Measurements from ENCODE around the gene SEMA5B.

The SEMA5B gene

GRCh38 chr3:122994954-122995353, 32.6 kb downstream of the SEMA5B start:
- DNase-seq (ENCODE audit: low read depth in 2 of 2): no peak

DNA sequence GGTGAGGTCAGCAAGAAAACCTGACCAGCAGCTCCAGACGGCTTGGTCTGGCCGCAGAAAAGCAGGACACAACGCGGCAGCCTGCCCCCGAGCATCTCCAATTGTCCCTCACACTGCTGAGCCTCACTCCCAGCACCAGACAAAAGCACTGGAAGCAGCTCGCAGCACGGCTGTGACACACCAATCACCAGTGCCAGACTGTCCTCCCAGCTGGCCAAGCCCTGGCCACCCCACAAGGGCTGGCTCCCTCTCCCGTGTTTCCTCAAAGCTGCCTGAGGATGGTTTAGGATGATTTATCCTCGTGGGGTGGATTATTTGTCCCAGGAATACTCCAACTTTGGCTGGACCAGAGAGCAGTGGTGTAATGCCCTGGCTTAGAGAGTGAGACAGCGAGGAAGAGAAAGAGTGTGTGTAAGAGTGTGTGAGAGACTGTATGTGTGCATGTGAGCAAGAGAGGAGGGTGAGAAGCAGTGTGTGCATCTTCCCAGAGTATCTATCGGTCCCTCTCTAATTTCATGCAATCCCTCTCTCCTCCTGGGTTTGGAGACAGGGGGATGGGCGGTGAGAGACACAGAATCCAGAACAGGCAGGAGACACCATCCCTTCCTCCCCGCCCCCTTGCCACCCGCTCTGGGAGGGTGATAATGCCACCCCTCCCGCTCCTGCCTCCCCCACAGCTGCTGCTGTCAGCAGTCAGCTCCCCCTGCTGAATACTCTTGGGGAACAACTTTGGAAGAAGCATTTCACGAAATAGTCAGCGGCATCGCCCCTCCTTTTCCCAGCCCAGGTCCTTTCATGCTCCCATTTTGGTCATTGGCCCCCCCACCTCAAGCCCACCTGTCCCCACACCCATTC, 34.2 kb downstream of the SEMA5B start:
- DNase-seq (ENCODE audit: low read depth in 2 of 2): no peak

GRCh38 chr3:122992676-122993075, 34.9 kb downstream of the SEMA5B start:
- DNase-seq (ENCODE audit: low read depth in 2 of 2): no peak

GRCh38 chr3:122992133-122992532, 35.4 kb downstream of the SEMA5B start:
- DNase-seq (ENCODE audit: low read depth in 2 of 2): no peak

DNA sequence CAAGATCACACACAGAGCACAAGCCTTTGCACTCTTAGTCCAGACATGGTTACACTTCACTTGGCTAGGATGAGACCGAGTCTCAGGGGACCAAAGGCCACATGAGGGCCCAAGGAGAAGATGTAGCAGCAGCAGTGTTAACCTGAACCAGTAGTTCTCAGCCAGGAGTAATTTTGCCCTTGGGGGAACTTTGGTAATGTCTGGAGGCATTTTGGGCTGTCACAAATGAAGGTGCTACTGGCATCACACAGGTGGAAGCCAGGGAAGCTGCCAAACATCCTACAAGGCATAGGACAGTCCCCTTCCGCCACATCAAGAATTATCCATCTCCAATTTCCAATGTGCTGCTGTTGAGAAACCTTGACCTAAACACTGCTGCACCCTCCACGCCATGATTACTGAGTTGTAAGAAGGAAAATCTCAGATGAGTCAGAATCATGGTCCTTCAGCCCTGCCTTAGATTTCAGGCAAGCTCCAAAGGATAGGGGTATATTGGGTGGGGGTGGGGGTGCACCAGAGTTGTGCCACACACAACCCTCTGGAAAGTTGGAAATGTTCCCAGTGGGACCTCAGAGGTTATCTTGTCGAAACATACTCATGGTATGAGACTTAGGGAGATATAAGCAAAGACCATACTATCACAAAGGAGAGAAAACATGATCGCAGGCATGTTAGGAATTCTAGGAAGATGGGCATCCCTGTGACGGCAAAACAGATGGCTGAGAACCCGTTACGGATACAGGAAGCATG, 36.2 kb downstream of the SEMA5B start:
- no peak for DNase-seq (ENCODE audit: low read depth in 2 of 2)

GRCh38 chr3:122989856-122990575, 37.5 kb downstream of the SEMA5B start:
- no peak for DNase-seq (ENCODE audit: low read depth in 2 of 2)

GRCh38 chr3:122988508-122988907, 39.1 kb downstream of the SEMA5B start:
- DNase-seq (ENCODE audit: low read depth in 2 of 2): no peak

DNA sequence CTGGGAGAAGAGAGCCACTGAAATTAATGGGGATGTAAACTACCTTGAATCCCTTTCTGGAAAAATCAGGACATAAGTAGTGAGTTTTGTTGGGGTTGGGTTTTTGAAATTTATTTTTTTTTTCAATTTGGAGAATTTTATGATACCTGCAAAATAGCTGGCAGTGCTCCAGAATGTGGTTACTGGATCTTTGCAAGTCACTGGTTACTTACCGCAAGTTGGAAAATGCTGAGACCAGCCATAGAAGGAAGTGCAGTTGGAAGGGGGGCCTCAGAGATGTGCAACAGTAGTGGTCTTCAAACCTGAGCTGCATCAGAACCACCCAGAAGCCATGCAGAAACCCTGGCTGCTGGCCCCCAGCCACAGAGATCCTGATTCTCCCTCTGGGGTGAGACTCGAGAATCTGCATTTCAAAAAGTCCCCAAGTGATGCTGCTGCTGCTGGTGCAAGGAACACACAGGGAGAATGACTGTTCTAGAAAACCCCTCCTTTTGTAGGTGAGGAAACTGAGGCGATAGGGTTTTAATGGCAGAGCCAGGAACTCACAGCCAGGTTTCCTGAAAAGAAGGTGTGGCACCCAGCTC, 39.7 kb downstream of the SEMA5B start:
- DNase-seq (ENCODE audit: low read depth in 2 of 2): no peak

DNA sequence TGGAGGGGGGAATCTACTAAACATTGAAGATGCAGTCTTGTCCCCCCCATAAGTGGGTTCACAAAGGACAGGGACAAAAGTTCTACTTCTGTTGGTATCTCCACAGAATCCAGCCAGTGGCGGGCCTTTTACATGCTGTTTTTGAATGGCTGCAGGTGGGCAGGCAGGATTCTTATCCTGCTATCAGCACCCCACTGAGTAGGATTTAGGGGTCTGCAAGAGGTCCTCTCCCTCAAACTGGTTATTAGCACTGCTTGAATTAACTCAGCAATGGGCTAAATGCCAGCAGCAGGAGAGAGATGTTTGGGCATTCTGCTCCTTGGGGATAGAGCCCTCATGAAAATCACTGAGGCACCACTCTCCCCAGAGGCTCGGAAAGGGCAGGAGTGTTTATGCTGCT, 40.3 kb downstream of the SEMA5B start:
- DNase-seq (ENCODE audit: low read depth in 2 of 2): no peak

- DNase-seq (ENCODE audit: low read depth in 2 of 2): no peak
Measured at GRCh38 chr3:122986693-122987179, 40.8 kb downstream of the SEMA5B start.

- no peak for DNase-seq (ENCODE audit: low read depth in 2 of 2)
Measured at GRCh38 chr3:122985539-122985938, 42.0 kb downstream of the SEMA5B start.

GRCh38 chr3:122984650-122985049, 42.9 kb downstream of the SEMA5B start:
- no peak for DNase-seq (ENCODE audit: low read depth in 2 of 2)

DNA sequence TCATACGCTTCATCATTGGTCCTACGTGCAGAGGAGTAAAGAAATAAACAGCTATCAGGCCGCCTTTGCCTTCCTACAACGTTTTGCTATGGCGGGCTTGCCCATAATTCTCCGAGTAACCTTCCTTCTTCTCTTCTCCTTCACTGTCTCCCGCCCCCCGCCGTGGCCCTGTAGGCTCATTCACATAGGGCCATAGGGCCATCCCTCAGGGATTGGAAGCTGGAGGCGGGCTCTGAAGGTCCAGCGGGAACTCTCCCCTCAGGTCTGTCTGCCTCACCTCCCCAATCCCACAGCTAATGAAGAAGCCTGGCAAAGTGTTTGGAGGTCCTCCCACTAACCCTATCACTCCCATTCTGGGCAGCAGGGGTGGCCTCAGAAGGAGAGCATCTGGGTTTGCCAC, 43.6 kb downstream of the SEMA5B start:
- no peak for DNase-seq (ENCODE audit: low read depth in 2 of 2)

DNA sequence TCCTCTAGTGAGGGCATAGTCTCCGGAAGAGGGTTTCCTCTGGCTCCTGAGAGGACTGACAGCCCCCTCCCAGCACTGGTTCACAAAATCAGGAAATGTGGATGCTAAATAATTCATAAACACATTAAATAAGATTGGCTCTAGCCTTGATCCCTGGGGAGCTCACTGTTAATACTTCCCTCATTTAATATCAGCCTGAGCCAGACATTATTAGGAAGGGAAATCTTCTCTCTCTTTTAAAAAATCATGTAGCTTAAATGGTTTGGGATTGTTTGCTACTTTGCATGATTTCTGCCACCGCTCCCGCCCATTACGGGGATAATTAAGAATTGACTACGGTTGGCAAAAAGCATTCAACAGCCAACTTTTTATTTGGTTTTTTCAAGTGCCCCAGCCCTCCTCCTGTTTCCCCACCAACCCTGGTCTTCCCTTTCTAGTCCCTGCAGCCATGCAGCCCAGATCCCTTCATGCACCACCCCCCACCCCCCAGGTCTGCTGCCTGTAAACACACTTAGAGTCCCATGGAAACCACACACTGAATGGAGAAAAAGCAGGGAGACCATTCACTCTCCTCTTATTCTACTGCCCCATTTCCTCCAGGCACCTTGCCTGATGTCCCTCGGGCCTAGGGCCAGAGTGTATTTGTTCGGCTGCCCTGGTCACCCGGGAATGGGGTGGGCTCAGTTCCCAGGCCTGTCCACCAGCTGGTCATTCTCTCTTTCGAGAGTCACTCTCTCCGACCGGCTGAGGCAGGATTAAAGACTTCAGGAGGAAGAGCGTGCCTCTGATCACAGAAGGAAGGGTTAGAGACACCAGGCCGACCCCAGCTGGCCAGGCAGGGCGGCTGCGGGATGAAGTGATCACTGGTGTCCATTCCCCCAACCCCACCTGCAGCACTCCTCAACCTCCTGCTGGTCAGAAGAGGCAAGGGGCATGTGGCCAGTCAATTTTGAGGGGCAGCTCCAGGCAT, 45.1 kb downstream of the SEMA5B start:
- no peak for DNase-seq (ENCODE audit: low read depth in 2 of 2)

DNA sequence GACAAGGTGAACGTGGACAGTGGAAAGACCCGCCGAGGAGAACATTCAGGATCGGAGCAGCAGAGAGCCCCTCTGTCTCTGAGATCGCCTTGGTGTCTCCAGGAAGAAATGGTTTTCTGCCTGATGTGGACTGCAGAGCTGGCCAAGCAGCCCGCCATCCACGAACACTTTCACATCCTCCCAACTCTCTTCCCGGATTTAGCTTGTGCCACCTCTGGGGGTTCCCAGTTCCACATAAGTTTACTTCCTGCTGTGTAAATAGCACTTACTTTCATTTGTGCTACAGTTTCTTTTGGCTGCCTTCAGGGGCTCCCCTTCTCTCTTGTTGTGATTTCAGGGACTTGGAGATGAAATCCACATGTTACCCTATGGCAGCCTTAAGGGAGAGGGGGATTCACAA, 48.4 kb downstream of the SEMA5B start:
- DNase-seq (ENCODE audit: low read depth in 2 of 2): no peak

- DNase-seq (ENCODE audit: low read depth in 2 of 2): no peak
Measured at GRCh38 chr3:122978569-122978968, 49.0 kb downstream of the SEMA5B start.

GRCh38 chr3:122977746-122978466, 49.7 kb downstream of the SEMA5B start:
- no peak for DNase-seq (ENCODE audit: low read depth in 2 of 2)

- no peak for DNase-seq (ENCODE audit: low read depth in 2 of 2)
Measured at GRCh38 chr3:122975924-122976293, 51.7 kb downstream of the SEMA5B start.

DNA sequence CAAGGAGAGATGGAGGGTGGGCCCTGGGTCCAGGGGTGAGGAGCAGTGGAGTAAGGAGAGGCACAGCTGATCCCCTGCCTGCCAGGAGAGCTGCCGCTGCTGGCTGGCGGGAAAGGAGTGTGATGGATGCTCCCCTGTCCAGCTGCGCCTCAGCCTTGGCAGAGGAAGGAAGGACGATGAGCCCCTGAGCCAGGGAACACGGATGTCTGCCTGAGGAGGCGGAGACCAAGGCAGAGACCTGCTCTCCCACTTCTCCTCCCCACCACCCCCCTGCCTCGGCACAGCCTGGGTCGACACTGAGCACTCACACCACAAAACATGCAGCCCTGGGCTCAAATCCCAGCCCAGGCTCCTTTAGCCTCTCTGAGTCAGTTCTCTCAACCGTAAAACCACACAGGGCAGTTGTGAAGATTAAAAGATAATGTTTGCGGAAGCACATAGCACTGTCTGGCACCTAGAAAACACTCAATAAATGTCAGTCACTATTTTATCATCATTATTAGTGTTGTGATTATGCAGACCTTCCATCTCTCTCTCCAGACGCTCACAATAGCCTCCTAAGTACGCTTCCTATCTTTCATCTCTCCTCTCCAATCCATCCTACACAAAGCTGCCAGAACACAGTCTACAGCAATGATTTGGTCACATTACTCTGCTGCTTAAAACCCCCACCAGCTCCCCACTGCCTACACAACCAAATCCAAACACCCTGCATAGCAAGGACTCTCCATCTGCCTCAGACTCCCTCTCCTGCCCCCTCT, 52.2 kb downstream of the SEMA5B start:
- no peak for DNase-seq (ENCODE audit: low read depth in 2 of 2)
